Thymus (tissue), 11 donors: ENCODE data around the gene GALC. TPM values are rescaled to one million over a fixed set of nuclear protein-coding genes. Genes with fewer than 3 reads are reported as not detected.

Experiments
- DNase-seq, 9 donors: peaks; one replicate each; pipeline ENCODE4 v3.0.0-alpha.2; 2013; ENCODE audit warnings: low spot score in 9 of 9, low read depth in 6 of 9, missing footprints in 1 of 9
- H3K27ac ChIP-seq, 2 donors: one replicate each; pipeline ENCODE4 v1.5.1; 2013; ENCODE audit warnings: control low read depth in 1 of 2, low read depth in 1 of 2, low read length in 1 of 2, mild to moderate bottlenecking in 1 of 2, moderate library complexity in 1 of 2
- H3K27me3 ChIP-seq, 2 donors: one replicate each; pipeline ENCODE4 v1.5.1; 2013; ENCODE audit warnings: low read length in 1 of 2; ENCODE audit not compliant: control insufficient read depth in 2 of 2, insufficient read depth in 1 of 2
- H3K36me3 ChIP-seq, 2 donors: one replicate each; pipeline ENCODE4 v1.5.1; 2013; ENCODE audit warnings: low read length in 1 of 2, mild to moderate bottlenecking in 1 of 2, moderate library complexity in 1 of 2; ENCODE audit not compliant: control insufficient read depth in 2 of 2, insufficient read depth in 2 of 2
- H3K4me1 ChIP-seq, 2 donors: one replicate each; pipeline ENCODE4 v1.5.1; 2013; ENCODE audit warnings: low read length in 2 of 2; ENCODE audit not compliant: control insufficient read depth in 2 of 2, insufficient read depth in 2 of 2
- H3K4me3 ChIP-seq, 2 donors: one replicate each; pipeline ENCODE4 v1.5.1; 2013; ENCODE audit warnings: low read length in 2 of 2, control low read depth in 1 of 2, mild to moderate bottlenecking in 1 of 2
- H3K9me3 ChIP-seq, 2 donors: one replicate each; pipeline ENCODE4 v1.5.1; 2013; ENCODE audit warnings: low read length in 1 of 2, mild to moderate bottlenecking in 1 of 2; ENCODE audit not compliant: control insufficient read depth in 2 of 2, insufficient read depth in 1 of 2
- WGBS: extraction: QIAGEN DNeasy Blood & Tissue Kit; methylation state at CpG from one replicate; pipeline ENCODE4 v1.1.7; 2013; 5-methylcytosine and 5-hydroxymethylcytosine counted together
- polyA plus RNA-seq: library from polyadenylated mRNA; stranded (reverse); fragments of 200-250 nt; gene quantifications from one replicate; pipeline ENCODE4 v1.2.3, GENCODE V29; 2013
- total RNA-seq: library from RNA; stranded (reverse); fragments of 120-200 nt; gene quantifications from one replicate; pipeline ENCODE4 v1.2.4, GENCODE V29; 2013
- donor health status: healthy.

GALC gene
- total and polyA plus RNA-seq, 2 donors = 12.5 to 14.4 TPM

DNA sequence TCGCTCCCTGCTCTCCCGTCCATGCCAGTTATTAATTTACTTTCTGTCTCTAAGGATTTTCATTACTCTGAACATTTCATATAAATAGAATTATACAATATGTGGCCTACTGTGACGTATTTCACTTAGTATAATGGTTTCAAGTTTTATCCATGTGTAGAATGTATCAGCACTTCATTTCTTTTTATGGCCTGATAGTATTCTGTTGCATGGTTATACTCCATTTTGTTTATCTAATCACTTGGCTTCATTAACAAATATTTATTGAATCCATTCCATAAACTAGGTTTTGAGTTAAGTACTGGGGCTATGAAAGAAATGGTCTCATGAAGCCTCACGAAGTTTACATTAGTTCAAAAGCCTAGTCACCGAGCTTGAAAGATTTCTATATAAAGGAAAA is 19.5 kb upstream of the GALC start:
- H3K9me3 ChIP-seq = no peaks in the 10 kb centered on the region
- H3K4me1 ChIP-seq = peaks cover 0 to 3% of the 10 kb centered on the region in 2 donors
- no peak overlapping the region for H3K27ac ChIP-seq
- no peaks in the 10 kb centered on the region for H3K27me3 ChIP-seq
- 86% methylated on average over 5 of the region's 5 CpGs for WGBS
- no peaks in the 10 kb centered on the region for H3K36me3 ChIP-seq
- no peak overlapping the region for H3K4me3 ChIP-seq
- no peak for DNase-seq

DNA sequence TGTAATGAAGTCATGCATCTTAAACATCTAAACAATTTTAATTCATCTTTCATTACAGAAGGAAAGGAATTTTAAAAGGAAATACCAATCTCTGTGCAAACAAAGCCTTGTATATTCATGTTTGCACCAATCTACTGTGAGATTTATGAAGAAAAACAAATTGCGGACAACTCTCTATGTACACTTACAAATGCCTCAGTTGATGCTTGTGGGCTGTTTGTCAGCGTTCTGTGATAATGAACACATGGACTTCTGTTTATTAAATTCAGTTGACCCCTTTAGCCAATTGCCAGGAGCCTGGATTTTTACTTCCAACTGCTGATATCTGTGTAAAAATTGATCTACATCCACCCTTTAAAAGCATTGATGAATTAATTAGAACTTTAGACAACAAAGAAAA is 17.3 kb upstream of the GALC start:
- Histone ChIP-seq H3K9me3 (no peaks in the 10 kb centered on the region), H3K27me3 (no peaks in the 10 kb centered on the region), H3K4me3 (no peak overlapping the region), H3K36me3 (no peaks in the 10 kb centered on the region), H3K27ac (no peak overlapping the region), H3K4me1 (peaks cover 4 to 11% of the 10 kb centered on the region in 2 donors)
- 91% methylated on average over 2 of the region's 2 CpGs for WGBS
- DNase-seq = no peak

DNA sequence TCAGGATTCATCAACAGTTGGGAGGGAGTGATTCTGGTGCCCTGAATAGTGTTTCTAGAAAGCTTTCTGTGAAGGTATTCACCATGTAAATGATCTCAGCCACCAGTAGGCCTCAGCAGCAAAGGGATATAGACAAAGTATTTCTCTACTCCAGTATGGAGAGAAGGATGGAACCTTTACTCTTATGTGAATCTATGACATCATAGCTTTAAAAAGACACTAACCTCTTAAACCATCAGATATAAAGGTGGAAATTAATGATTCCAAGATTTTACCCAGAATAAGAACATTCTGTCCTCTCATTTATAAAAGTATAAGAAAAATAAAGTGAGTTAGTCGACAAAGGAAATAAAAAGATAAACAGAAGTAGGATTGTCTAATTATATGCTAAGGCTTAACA is 16.5 kb upstream of the GALC start:
- Histone ChIP-seq H3K4me3 (no peak overlapping the region), H3K4me1 (peaks cover 4 to 14% of the 10 kb centered on the region in 2 donors), H3K36me3 (no peaks in the 10 kb centered on the region), H3K27me3 (no peaks in the 10 kb centered on the region), H3K27ac (no peak overlapping the region), H3K9me3 (no peaks in the 10 kb centered on the region)
- DNase-seq = no peak
- 97% methylated on average over 1 of the region's 1 CpG for WGBS

DNA sequence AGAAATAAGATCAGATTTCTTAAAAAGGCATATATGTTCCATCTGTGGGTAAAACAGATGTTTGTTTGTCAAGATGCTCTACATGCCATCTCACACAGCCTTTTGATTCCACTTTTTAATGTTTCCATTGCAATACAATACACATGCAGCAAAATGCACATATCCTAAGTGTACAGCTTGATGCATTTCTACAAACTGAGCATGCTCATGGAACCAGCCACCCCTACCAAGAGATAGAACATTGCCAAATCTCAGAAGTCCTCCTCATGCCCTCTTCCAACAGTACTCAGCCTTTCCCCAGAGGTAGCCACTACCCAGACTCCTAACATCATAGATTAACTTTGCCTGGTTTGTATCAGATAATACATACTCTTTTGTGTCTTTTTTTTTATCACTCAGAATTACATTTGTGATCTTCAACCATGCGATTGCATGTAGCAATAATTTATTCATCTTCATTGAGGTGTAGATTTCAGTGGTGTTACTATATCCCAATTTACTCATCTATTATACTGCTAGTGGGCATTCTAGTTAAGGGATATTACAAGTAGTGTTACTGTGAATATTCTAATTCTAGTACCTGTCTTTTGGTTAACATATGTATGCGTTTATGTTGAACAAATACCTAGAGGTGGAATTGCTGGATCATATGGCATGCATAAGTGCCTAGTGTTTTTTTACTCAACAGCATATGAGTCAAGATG is 15.2 kb upstream of the GALC start:
- Histone ChIP-seq H3K4me1 (peaks cover 4 to 17% of the 10 kb centered on the region in 2 donors), H3K27me3 (no peaks in the 10 kb centered on the region), H3K4me3 (no peak overlapping the region), H3K27ac (no peak overlapping the region), H3K9me3 (no peaks in the 10 kb centered on the region), H3K36me3 (no peaks in the 10 kb centered on the region)
- WGBS = 96% methylated on average over 2 of the region's 2 CpGs
- DNase-seq = peak in 1 of 9 donors; percentile 19

DNA sequence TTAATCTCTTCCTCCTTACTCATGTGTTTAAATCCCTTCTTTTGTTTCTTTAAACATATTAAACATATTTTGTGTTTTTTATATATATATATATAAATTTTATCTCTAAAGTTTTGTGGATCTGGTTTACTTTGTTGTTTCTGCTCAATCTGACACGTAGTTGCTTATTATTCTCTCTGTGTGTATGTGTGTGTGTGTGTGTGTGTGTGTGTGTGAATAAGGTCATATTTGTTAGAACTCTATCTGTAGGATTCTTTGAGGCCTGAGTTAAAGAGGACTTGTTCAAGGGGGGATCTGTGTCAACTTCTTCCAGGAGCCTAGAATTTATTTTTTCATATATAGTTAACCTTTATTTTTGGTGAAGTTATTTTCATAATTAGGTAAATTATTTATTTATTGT is 14.6 kb upstream of the GALC start:
- Histone ChIP-seq H3K4me3 (no peak overlapping the region), H3K27ac (no peak overlapping the region), H3K4me1 (peaks cover 9 to 21% of the 10 kb centered on the region in 2 donors), H3K36me3 (no peaks in the 10 kb centered on the region), H3K27me3 (no peaks in the 10 kb centered on the region), H3K9me3 (no peaks in the 10 kb centered on the region)
- WGBS = 40% methylated on average over 1 of the region's 1 CpG
- no peak for DNase-seq

DNA sequence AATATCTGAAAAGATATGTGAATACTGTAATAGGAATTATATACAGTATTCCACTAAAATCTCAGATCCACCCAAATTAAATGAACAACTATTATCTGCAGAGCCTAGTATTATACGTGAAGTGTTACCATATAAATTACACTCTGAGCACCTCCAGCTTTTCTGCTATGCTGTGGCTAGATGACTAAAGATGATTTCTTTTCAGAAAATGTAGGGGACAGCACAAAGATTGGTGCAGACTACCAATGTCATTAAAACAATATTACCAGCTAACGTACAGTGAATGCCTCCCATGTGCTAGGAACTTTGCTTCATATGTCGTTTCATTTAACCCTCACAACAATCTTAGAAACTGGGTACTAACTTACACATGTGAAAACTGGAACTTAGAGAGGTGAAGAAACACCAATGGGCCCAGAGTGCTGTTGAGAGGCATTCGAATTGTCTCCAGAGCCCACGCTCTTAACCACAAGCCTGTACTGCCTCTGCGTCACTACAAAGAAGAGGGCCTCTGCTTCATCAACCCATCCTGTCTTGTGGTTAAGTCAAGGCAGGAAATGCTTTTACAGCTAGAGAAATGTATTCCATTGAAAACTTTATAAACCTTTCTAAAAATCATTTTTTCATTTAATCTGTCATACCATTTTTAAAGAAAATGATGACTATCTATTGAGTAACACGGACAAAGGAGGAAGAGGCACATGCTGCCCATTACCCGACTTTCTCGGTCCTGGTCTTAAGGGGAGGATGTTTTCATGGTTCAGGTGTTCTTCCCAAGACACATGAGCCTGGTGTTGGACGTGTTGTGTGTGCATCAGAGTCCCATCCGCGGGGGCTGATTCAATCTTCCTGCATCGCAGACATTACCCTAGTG is 13.2 kb upstream of the GALC start:
- peaks cover 0 to 2% of the 10 kb centered on the region in 2 donors for H3K9me3 ChIP-seq
- H3K27me3 ChIP-seq = no peaks in the 10 kb centered on the region
- H3K27ac ChIP-seq = peak overlapping the region; percentile 83 to 85
- WGBS = 26% methylated on average over 13 of the region's 13 CpGs
- DNase-seq = peak in 7 of 9 donors; percentile 46 to 88 (median 72)
- peaks cover 15 to 32% of the 10 kb centered on the region in 2 donors for H3K4me1 ChIP-seq
- no peaks in the 10 kb centered on the region for H3K36me3 ChIP-seq
- peak overlapping the region; percentile 37 to 51 for H3K4me3 ChIP-seq

DNA sequence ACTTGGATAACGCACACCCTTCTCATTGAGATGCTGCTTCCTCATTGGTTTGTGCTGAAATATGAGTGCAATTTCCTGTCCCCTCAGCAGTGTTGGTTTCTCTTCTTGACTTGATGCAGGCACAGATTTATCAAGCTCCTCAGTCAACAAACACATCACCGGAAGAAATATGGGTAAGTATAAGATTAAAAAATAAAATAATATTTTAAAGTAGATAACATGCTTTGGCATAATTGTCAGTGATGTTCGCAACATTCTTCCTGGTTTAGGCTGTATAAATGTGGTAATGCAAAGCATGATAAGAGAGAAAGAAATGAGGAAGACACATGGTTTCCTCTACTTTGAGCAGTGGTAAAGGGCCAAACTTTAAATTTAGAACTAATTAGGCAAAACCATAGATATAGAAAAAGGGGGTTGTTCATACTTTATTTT is 12.1 kb upstream of the GALC start, which contains the start of gene GPR65:
TSS of gene GPR65 (plus strand) at position 86 of the 432 bp plus-strand sequence. CDS start 5,713 bp downstream, outside the sequence.
- Histone ChIP-seq H3K4me1 (peaks cover 15 to 32% of the 10 kb centered on the region in 2 donors), H3K27me3 (no peaks in the 10 kb centered on the region), H3K9me3 (peaks cover 0 to 2% of the 10 kb centered on the region in 2 donors), H3K4me3 (peak within 1 kb of the TSS; percentile 38 to 51), H3K27ac (peak within 1 kb of the TSS; percentile 83 to 85), H3K36me3 (no peaks in the 10 kb centered on the region)
- WGBS = 4% methylated on average over 3 of the region's 3 CpGs
- peak in 7 of 9 donors; percentile 30 to 87 (median 69) for DNase-seq

DNA sequence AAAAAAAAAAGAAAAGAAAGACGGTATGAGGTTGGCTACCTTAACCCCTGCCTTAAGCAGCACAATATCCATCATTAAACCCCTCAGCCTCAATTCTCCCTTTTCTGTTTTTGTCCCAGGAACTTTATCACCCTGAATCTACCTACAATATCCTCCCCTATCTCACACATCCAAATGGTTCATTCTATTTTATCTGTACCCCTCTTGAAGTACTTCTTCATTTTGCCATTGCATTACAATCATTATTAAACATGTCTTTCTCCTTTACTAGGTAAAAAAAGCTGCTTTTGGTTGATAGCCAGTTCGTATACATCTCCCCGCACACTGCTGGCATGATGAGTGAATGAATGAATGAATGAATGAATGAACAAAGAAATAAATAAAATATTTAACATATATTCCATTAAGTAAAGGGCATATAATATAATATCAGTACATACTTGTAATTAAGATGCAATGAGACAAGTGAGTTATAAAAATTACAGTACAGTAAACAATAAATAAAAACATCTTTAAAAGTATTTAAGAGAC is 11.6 kb upstream of the GALC start:
- Histone ChIP-seq H3K4me1 (peaks cover 15 to 32% of the 10 kb centered on the region in 2 donors), H3K27ac (peak overlapping the region in 1 of 2 donors; percentile 78), H3K27me3 (no peaks in the 10 kb centered on the region), H3K36me3 (no peaks in the 10 kb centered on the region), H3K4me3 (no peak overlapping the region), H3K9me3 (peaks cover 0 to 2% of the 10 kb centered on the region in 2 donors)
- DNase-seq = no peak
- 71% methylated on average over 3 of the region's 3 CpGs for WGBS

DNA sequence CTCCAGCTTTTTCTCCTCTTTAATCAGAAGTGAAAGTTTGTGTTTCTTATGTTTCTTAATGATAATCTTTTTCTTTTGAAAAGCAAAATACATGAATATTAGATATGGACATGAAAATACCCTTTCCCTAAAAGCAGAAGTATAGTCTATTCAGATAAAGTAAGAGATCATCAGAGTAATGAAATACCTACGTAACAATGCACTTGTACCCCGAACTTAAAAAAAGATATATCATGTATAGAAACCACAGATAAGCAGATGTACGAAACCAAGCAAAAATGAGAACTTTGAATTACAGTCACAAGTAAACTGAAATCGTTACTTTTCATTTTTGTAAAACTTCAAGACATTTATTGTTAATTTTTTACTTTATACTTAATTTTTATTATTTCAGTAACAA is 10.4 kb upstream of the GALC start:
- 10% methylated on average over 4 of the region's 4 CpGs for WGBS
- H3K4me3 ChIP-seq = no peak overlapping the region
- H3K27ac ChIP-seq = no peak overlapping the region
- peaks cover 0 to 2% of the 10 kb centered on the region in 2 donors for H3K9me3 ChIP-seq
- DNase-seq = peak in 1 of 9 donors; percentile 31
- H3K36me3 ChIP-seq = no peaks in the 10 kb centered on the region
- H3K4me1 ChIP-seq = peaks cover 15 to 32% of the 10 kb centered on the region in 2 donors
- H3K27me3 ChIP-seq = no peaks in the 10 kb centered on the region
